Thymus (tissue), 11 donors: Measurements from ENCODE around the gene SDC3. TPM values are rescaled to one million over a fixed set of nuclear protein-coding genes. Genes with fewer than 3 reads are reported as not detected.
A peak's percentile ranks its signal among the peaks of the same experiment; 100 is the strongest.

Experiments used
- DNase-seq, 9 donors: peaks; one replicate each; pipeline ENCODE4 v3.0.0-alpha.2; 2013; ENCODE audit warnings: low spot score in 9 of 9, low read depth in 6 of 9, missing footprints in 1 of 9
- H3K27ac ChIP-seq, 2 donors: one replicate each; pipeline ENCODE4 v1.5.1; 2013; ENCODE audit warnings: control low read depth in 1 of 2, low read depth in 1 of 2, low read length in 1 of 2, mild to moderate bottlenecking in 1 of 2, moderate library complexity in 1 of 2
- H3K27me3 ChIP-seq, 2 donors: one replicate each; pipeline ENCODE4 v1.5.1; 2013; ENCODE audit warnings: low read length in 1 of 2; ENCODE audit not compliant: control insufficient read depth in 2 of 2, insufficient read depth in 1 of 2
- H3K36me3 ChIP-seq, 2 donors: one replicate each; pipeline ENCODE4 v1.5.1; 2013; ENCODE audit warnings: low read length in 1 of 2, mild to moderate bottlenecking in 1 of 2, moderate library complexity in 1 of 2; ENCODE audit not compliant: control insufficient read depth in 2 of 2, insufficient read depth in 2 of 2
- H3K4me1 ChIP-seq, 2 donors: one replicate each; pipeline ENCODE4 v1.5.1; 2013; ENCODE audit warnings: low read length in 2 of 2; ENCODE audit not compliant: control insufficient read depth in 2 of 2, insufficient read depth in 2 of 2
- H3K4me3 ChIP-seq, 2 donors: one replicate each; pipeline ENCODE4 v1.5.1; 2013; ENCODE audit warnings: low read length in 2 of 2, control low read depth in 1 of 2, mild to moderate bottlenecking in 1 of 2
- H3K9me3 ChIP-seq, 2 donors: one replicate each; pipeline ENCODE4 v1.5.1; 2013; ENCODE audit warnings: low read length in 1 of 2, mild to moderate bottlenecking in 1 of 2; ENCODE audit not compliant: control insufficient read depth in 2 of 2, insufficient read depth in 1 of 2
- WGBS: extraction: QIAGEN DNeasy Blood & Tissue Kit; methylation state at CpG from one replicate; pipeline ENCODE4 v1.1.7; 2013; 5-methylcytosine and 5-hydroxymethylcytosine counted together
- polyA plus RNA-seq: library from polyadenylated mRNA; stranded (reverse); fragments of 200-250 nt; gene quantifications from one replicate; pipeline ENCODE4 v1.2.3, GENCODE V29; 2013
- total RNA-seq: library from RNA; stranded (reverse); fragments of 120-200 nt; gene quantifications from one replicate; pipeline ENCODE4 v1.2.4, GENCODE V29; 2013
- donor health status: healthy.

Gene SDC3
- total and polyA plus RNA-seq, 2 donors: 3.8 to 15.3 TPM

GRCh38 chr1:30933874-30934252, 25.3 kb upstream of the SDC3 start:
- Histone ChIP-seq H3K27me3 (no peaks in the 10 kb centered on the region), H3K4me1 (peaks cover 0 to 5% of the 10 kb centered on the region in 2 donors), H3K36me3 (peaks cover 53 to 57% of the 10 kb centered on the region in 2 donors), H3K9me3 (no peaks in the 10 kb centered on the region), H3K4me3 (no peak overlapping the region), H3K27ac (peak overlapping the region; percentile 45 to 74)
- 92% methylated on average over 4 of the region's 4 CpGs for WGBS
- DNase-seq: no peak

- Histone ChIP-seq H3K27me3 (no peaks in the 10 kb centered on the region), H3K9me3 (no peaks in the 10 kb centered on the region), H3K4me1 (peaks cover 0 to 5% of the 10 kb centered on the region in 2 donors), H3K4me3 (no peak overlapping the region), H3K36me3 (peaks cover 33 to 40% of the 10 kb centered on the region in 2 donors), H3K27ac (peak overlapping the region in 1 of 2 donors; percentile 31)
- DNase-seq: no peak
- WGBS: 82% methylated on average over 6 of the region's 6 CpGs
Measured at GRCh38 chr1:30930631-30931173, 22.1 kb upstream of the SDC3 start.

GRCh38 chr1:30929944-30930525, 21.5 kb upstream of the SDC3 start:
- H3K4me1 ChIP-seq: peaks cover 0 to 5% of the 10 kb centered on the region in 2 donors
- H3K27me3 ChIP-seq: no peaks in the 10 kb centered on the region
- H3K9me3 ChIP-seq: no peaks in the 10 kb centered on the region
- peaks cover 27 to 35% of the 10 kb centered on the region in 2 donors for H3K36me3 ChIP-seq
- H3K27ac ChIP-seq: no peak overlapping the region
- DNase-seq: no peak
- no peak overlapping the region for H3K4me3 ChIP-seq
- WGBS: 97% methylated on average over 8 of the region's 8 CpGs

- H3K27me3 ChIP-seq: no peaks in the 10 kb centered on the region
- 57% methylated on average over 6 of the region's 6 CpGs for WGBS
- no peaks in the 10 kb centered on the region for H3K9me3 ChIP-seq
- peak in 5 of 9 donors; percentile 23 to 52 (median 27) for DNase-seq
- H3K27ac ChIP-seq: no peak overlapping the region
- peaks cover 0 to 5% of the 10 kb centered on the region in 2 donors for H3K4me1 ChIP-seq
- H3K4me3 ChIP-seq: no peak overlapping the region
- peaks cover 21 to 28% of the 10 kb centered on the region in 2 donors for H3K36me3 ChIP-seq
Measured at GRCh38 chr1:30929135-30929889, 20.8 kb upstream of the SDC3 start.

GRCh38 chr1:30928789-30929134, 20.2 kb upstream of the SDC3 start:
- 96% methylated on average over 2 of the region's 2 CpGs for WGBS

GRCh38 chr1:30928171-30928570, 19.6 kb upstream of the SDC3 start:
- no peaks in the 10 kb centered on the region for H3K27me3 ChIP-seq
- no peak for DNase-seq
- no peaks in the 10 kb centered on the region for H3K9me3 ChIP-seq
- H3K4me3 ChIP-seq: no peak overlapping the region
- H3K27ac ChIP-seq: no peak overlapping the region
- no peaks in the 10 kb centered on the region for H3K4me1 ChIP-seq
- H3K36me3 ChIP-seq: peaks cover 10 to 17% of the 10 kb centered on the region in 2 donors
- 90% methylated on average over 7 of the region's 7 CpGs for WGBS

More at GRCh38 chr1:30928789-30929134, 20.2 kb upstream of the SDC3 start:
- Histone ChIP-seq H3K27me3 (no peaks in the 10 kb centered on the region), H3K36me3 (peaks cover 16 to 22% of the 10 kb centered on the region in 2 donors), H3K9me3 (no peaks in the 10 kb centered on the region), H3K4me3 (no peak overlapping the region), H3K27ac (no peak overlapping the region), H3K4me1 (peaks cover 0 to 3% of the 10 kb centered on the region in 2 donors)
- no peak for DNase-seq

- DNase-seq: no peak
- WGBS: 93% methylated on average over 3 of the region's 3 CpGs
- Histone ChIP-seq H3K4me3 (no peak overlapping the region), H3K36me3 (peaks cover 5 to 10% of the 10 kb centered on the region in 2 donors), H3K4me1 (no peaks in the 10 kb centered on the region), H3K27ac (no peak overlapping the region), H3K27me3 (no peaks in the 10 kb centered on the region), H3K9me3 (no peaks in the 10 kb centered on the region)
Measured at GRCh38 chr1:30927448-30927847, 18.9 kb upstream of the SDC3 start.

GRCh38 chr1:30923597-30923996, 15.0 kb upstream of the SDC3 start:
- Histone ChIP-seq H3K27me3 (no peaks in the 10 kb centered on the region), H3K4me3 (no peak overlapping the region), H3K36me3 (no peaks in the 10 kb centered on the region), H3K4me1 (no peaks in the 10 kb centered on the region), H3K9me3 (no peaks in the 10 kb centered on the region), H3K27ac (no peak overlapping the region)
- no peak for DNase-seq
- 94% methylated on average over 1 of the region's 1 CpG for WGBS

GRCh38 chr1:30920827-30921226, 12.3 kb upstream of the SDC3 start:
- Histone ChIP-seq H3K4me3 (no peak overlapping the region), H3K27ac (no peak overlapping the region), H3K4me1 (no peaks in the 10 kb centered on the region), H3K9me3 (no peaks in the 10 kb centered on the region), H3K27me3 (no peaks in the 10 kb centered on the region), H3K36me3 (no peaks in the 10 kb centered on the region)
- 94% methylated on average over 7 of the region's 7 CpGs for WGBS
- no peak for DNase-seq
